Hair follicle dermal papilla cell (primary cell): ENCODE measurements around the gene NMNAT2. TPM values are rescaled to one million over a fixed set of nuclear protein-coding genes. Genes with fewer than 3 reads are reported as not detected.

ENCODE experiments used
- total RNA-seq: library from RNA; depleted of rRNA; stranded (reverse); fragments of >200 nt; gene quantifications from 2 replicates; pipeline ENCODE4 v1.2.3, GENCODE V29; 2012

NMNAT2 gene
- 1.9 and 3.3 TPM in 2 replicates for total RNA-seq

DNA sequence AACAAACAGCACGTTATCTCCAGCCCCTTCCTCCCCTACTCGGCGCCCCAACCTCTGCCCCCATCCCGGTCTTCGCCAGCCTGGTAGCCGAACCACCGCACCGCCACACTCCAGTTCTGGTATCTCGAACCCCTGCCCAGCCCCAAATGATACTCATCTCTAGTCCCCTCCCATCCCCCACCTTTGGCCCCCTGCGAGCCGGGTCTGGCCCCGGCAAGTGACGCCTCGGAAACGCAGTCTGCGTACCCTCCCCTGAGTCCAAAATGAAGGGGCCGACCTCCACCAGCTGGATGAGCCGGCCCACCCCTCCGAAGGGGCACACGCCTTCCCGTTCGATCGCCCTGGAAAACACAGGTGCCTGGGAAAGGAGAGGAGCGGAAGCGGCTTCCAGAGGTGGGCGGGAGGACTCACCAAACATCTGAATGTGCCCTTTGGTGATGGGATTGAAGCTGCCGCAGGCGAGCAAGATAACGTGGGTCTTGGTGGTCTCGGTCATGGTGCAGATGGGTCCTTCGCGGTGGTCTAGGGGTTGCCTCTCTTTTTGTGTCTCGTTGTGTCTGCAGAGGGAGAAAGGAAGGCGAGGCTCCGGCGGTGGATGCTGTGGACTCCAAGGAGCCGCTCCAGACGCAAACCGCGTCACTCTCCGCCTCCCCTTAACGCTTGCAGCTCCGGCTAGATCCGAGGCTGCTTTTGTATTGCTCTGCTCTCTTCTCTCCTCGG is at the start of gene NMNAT2:
Gene NMNAT2, minus strand, starts transcription at position 609 of the 720 bp plus-strand sequence. Its CDS starts 113 bp downstream, at position 496.

Other genes starting within 250 kb of the NMNAT2 start
- 2.3 and 4.7 TPM in 2 replicates for gene LAMC2, start 232.1 kb downstream of the NMNAT2 start, total RNA-seq
- gene SMG7, start 54.1 kb upstream of the NMNAT2 start, total RNA-seq = 27.4 and 30.8 TPM in 2 replicates
- not detected in 2 replicates for gene NCF2, start 172.1 kb upstream of the NMNAT2 start, total RNA-seq
- gene ARPC5, start 217.4 kb upstream of the NMNAT2 start, total RNA-seq = 231 and 288 TPM in 2 replicates
- not detected in 2 replicates for gene APOBEC4, start 234.9 kb upstream of the NMNAT2 start, total RNA-seq